Ramos (cell line): Measurements from ENCODE around the gene TUT7.
"Not testable (repeated sequence)": the region's sequence is repeated elsewhere in the genome, so short reads cannot be mapped to it uniquely, and the experiment has no call there.

ENCODE experiments used
- in situ Hi-C: fragments of 300-500 bp; cut with MboI; formaldehyde crosslinking; loops from one replicate; pipeline ENCODE4 v1.14.3; 2022; ENCODE audit warnings: low sequenced_read_pairs; ENCODE audit not compliant: unreplicated experiment

The TUT7 gene

DNA sequence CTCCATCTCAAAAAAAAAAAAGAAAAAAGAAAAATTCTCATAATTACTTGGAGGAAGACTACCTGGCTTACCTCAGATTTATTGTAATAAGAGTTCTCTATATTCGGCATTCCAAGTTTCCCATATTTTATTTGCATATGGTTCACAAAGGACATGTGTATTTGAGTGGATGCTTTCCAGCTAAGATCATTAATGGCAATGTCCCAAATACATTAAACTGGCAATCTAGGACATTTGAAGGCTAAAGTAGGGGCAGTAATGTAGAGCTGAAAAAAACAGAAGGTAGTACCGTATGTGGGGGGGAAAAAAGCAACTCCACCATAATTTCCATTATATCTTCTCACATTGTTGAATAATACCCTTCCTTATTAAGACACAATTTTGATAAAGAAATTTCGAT is 4.9 kb downstream of the TUT7 start:
- in situ Hi-C loops = no loop called here

DNA sequence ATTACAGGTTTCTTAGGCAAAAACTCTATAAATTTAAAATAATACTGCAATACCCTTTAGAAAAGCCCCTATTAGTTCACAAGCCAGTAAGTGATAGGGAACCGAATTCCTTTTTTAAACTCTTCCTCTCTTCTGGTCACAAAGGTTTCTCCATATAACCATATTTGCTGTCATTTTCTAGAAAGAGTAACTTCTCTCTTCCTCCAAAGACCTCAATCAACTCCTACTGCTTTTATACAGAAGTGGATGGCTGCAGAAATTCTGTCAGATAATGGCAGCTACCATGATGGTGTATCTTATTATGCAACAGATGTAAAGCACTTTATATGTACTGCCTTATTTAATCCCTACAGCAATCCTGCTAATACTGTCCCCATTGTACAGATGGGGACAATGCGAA is 6.2 kb downstream of the TUT7 start:
- in situ Hi-C loops = no loop called here

GRCh38 chr9:86344818-86345217 is 9.4 kb downstream of the TUT7 start:
- in situ Hi-C loops = no loop called here

DNA sequence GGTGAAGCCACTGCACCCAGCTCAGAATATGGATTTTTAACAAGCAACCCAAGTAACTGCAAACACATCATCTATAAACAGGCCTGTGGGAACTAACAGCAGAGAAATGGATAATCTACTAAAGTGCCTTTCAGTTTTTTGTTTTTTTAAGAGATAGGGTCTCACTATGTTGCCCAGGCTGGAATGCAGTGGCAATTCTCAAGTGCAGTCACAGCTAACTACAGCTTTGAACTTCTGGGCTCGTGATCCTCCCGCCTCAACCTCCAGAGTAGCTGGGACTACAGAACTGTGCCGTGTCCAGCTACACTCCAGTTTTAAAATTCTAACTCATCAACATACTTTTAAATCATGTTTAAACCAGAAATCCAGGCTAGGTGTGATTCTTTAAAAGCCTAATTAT is 11.9 kb downstream of the TUT7 start:
- in situ Hi-C loops = no loop called here

GRCh38 chr9:86341007-86341491 is 13.2 kb downstream of the TUT7 start:
- in situ Hi-C loops = no loop called here

GRCh38 chr9:86340356-86341006 is 13.7 kb downstream of the TUT7 start:
- in situ Hi-C loops = no loop called here

DNA sequence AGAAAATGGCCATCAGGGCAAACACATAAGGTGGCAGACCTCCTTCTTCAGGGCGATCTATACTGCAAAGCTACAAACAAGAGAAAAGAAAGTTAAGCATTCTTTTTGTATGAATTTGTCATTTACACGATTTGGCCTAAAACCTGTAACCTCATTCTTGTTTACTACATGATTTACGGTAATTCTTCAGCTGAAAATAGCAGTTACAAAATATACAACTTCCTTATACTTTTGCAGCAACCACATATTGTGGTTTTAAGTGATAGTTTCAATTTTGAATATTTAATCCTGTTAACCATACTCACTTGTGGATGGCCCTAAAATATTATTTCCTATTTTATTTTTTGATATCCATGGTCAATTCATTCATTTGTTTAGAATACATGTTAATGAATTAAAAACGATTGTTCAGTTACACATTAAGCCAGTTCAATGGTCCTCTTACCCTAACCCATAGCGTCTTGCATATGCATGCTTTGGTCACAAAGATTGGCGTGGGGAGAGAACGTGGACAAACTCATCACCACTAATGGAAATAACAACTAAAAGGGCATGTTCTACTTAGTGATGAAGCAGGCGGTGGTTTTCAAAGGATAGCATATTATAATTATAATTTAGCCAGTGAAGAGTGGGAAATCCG is 16.6 kb downstream of the TUT7 start:
- in situ Hi-C loops = no loop called here

- in situ Hi-C loops = no loop called here
Measured at GRCh38 chr9:86336058-86336457, 18.2 kb downstream of the TUT7 start.

- in situ Hi-C loops = no loop called here
Measured at GRCh38 chr9:86333651-86334050, 20.6 kb downstream of the TUT7 start.

GRCh38 chr9:86330186-86330585 is 24.0 kb downstream of the TUT7 start:
- in situ Hi-C loops = no loop called here

DNA sequence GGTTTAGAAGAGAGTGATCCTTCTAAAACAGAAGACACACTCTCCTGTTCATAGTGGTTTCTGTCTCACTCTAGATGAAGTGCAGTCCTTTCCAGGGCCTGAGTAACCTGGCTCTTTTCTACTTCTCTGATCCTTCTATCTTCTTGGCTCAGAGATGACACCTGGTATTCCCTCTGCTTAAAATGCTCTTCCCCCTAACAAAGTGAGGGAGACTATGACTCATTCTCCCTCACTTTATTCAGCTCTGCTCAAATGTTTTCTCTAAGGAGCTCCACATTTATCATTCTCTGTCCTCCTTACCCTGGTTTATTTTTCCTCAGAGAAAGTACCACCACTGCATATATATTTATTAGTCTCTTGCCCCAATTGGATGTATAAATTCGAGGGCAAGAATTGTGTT is 24.6 kb downstream of the TUT7 start:
- in situ Hi-C loops = no loop called here

DNA sequence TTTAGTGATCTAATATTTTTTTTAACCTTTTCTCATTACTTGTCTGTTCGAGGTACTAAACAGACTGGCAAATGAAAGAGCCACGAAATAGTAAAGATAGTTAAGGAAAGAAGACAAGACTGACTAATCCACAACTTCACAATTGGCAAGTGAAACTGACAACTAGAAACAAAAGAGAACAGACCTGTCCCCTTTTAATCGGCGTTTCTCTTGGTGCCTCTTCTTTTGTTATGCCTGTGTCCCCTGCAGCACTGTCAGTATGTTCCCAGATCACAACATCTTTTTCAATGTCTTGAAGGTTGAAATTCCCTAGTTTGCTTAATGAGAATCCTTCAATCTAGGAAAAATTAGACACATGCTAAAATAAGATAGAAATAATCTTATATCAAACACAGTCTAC is 26.1 kb downstream of the TUT7 start:
- in situ Hi-C loops = no loop called here

DNA sequence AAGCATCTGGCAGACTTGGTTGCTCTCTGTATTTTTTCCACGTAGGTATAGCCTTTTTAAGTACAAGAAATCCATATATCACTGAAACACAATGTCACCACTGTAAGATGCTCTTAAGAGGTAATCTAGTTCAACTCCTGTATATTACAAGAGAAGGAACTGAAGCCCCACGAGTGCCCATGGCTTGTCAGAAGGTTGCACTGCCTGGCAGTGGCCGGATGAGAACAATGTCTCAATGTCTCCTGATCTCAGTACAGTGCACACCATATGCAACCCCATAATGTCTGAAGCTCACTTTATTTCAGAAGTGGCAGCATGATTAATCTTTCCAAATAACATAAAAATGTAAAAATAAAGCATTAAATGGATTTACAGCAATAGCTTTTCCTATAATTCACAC is 27.7 kb downstream of the TUT7 start:
- in situ Hi-C loops = no loop called here

DNA sequence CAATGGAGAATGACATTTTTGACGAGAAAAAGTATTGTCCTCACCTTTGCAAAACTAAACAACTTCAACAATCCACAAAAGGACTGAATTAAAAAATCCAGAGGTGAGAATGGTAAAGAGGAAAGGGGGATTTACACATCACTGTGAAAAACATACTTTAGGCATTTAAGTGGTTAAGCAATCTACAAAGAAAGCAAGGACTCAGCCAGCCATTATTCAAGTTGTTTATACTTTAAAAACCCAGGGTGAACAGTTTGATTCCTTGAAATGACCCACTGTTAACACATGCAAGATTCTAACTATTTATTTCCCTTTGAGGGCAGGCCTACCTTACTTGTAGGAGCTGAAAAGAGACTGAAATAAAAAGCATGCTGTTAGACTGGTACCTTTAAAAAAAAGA is 29.3 kb downstream of the TUT7 start:
- in situ Hi-C loops = no loop called here

DNA sequence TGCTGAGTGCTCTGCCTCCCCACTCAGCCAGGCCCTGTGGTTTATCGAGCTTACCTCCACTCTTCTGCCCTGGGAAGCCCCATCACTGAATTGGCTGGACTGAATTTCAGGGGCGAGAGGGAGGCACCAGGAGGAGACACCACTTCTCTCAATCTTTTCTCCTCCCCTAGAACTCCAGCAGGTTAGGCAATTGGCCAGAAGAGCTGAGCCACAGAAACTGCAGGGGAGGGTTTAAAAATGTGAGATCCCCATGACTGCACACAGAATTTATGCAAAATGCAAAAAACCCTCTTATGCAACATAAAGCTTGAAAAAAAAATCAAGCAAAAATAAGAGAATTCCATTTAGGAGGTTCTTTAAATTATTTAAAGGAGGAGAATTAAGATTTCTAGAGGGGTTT is 29.9 kb downstream of the TUT7 start:
- in situ Hi-C loops = no loop called here

GRCh38 chr9:86322973-86323644 is 31.1 kb downstream of the TUT7 start:
- in situ Hi-C loops = no loop called here

DNA sequence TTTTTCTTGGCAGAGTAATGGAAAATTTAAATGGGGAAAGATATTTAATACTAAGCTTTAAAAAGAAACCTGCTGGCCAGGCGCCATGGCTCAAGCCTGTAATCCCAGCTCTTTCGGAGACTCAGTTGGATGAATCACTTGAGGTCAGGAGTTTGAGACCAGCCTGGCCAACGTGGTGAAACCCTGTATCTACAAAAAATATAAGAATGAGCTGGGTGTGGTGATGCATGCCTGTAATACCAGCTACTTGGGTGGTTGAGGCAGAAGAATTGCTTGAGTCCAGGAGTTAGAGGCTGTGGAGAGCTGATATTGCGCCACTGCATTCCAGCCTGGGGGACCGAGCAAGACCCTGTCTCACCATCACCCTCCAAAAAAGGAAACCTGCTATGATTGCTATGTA is 32.8 kb downstream of the TUT7 start:
- in situ Hi-C loops = no loop called here

GRCh38 chr9:86318187-86318586 is 36.0 kb downstream of the TUT7 start:
- in situ Hi-C loops = no loop called here

DNA sequence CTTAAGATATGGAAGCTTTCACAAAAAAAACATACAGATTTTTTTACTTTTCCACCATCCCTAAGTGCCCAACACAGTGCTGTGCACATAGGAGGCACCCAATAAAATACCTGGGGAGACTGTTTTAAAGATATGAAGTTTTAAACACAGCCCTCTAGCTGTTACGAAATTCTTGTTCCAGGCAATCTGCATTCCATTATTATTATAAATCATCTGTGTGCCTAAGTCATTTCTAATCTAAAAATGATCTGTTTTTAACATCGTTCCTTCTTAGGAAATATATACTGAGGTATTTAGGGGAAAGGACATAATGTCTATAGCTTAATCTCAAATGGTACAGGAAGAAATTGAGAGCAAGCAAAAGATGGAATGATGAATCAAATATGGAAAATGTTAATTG is 39.1 kb downstream of the TUT7 start:
- in situ Hi-C loops = no loop called here

DNA sequence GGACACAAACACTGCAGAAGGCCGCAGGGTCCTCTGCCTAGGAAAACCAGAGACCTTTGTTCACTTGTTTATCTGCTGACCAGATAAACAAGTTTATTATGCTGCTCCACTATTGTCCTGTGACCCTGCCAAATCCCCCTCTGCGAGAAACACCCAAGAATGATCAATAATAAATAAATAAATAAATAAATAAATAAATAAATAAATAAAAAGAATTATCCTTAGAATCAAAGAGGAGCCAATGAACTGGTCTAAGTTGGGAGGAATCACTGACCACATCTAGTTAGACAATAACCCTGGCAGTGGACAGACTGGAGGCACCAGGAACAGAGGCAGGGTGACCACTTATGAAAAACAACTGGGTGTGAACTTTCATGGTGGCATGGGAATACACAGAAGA is 41.3 kb downstream of the TUT7 start:
- in situ Hi-C loops = not testable (repeated sequence)

DNA sequence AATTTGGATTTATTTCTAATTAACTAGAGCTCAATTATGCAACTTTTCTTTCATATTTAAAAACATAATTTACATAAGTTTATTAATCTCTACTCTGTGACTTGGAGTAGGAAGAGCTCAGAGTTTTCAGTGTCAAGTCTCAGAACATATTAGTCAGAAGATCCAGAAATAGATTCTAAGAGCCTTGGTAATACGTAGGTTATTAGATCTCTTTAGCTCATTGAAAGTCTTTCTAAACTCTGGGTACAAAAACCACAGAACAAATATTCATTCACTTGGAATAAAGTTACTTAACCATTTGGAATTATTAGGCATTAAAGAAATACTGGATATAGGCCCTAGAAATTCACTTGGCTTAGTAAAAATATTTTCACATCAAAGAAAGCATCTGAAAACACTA is 45.5 kb downstream of the TUT7 start:
- in situ Hi-C loops = no loop called here
